Endothelial cell of umbilical vein (primary cell): ENCODE results near the gene DPP10. TPM values are rescaled to one million over a fixed set of nuclear protein-coding genes. Genes with fewer than 3 reads are reported as not detected.

Experiments used
- BruUV-seq: library from RNA; stranded (reverse); fragments of 400-500 nt; replicated peaks from 2 replicates; lab custom pipeline; 2021; lab: Mats Ljungman, UMichigan
- CTCF ChIA-PET: fragments of 300-600, 350-600 bp; sonication (Branson Sonifier 250); formaldehyde crosslinking; loops from one replicate; lab custom pipeline; 2021; ENCODE audit warnings: antibody characterized with exemption, inconsistent platforms; lab: Charles Lee
- POLR2A ChIA-PET: fragments of 300-600, 350-600 bp; sonication (Branson Sonifier 250); formaldehyde crosslinking; loops from one replicate; lab custom pipeline; 2021; ENCODE audit warnings: antibody characterized with exemption, inconsistent platforms; lab: Charles Lee
- DNase-seq: peaks from one replicate; pipeline ENCODE4 v3.0.0-alpha.2; 2011; ENCODE audit warnings: low read depth, low spot score
- FAIRE-seq: peaks from 2 replicates; lab custom pipeline; 2011; peaks lifted over from hg19 to GRCh38; lab: Jason Lieb, UNC
- H2AFZ ChIP-seq: 2 replicates; pipeline ENCODE4 v1.6.0; 2012; ENCODE audit warnings: low read depth, low read length, control low read depth, inconsistent platforms
- H3K27ac ChIP-seq: 2 replicates; pipeline ENCODE4 v1.5.1; 2011; ENCODE audit warnings: low read depth, mild to moderate bottlenecking, control low read depth, low read length, moderate library complexity; ENCODE audit not compliant: insufficient read depth
- H3K27me3 ChIP-seq, 2 experiments: 2 replicates each; pipeline versions ENCODE4 v1.6.0 to v1.6.1; 2011; ENCODE audit warnings: low read length in 2 of 2, mixed read lengths in 1 of 2; ENCODE audit not compliant: control insufficient read depth in 2 of 2, insufficient read depth in 2 of 2
- H3K36me3 ChIP-seq, 2 experiments: 2 replicates in 1 of 2; 3 replicates in 1 of 2; pipeline ENCODE4 v1.5.1; 2011; ENCODE audit warnings: low read length in 2 of 2, mild to moderate bottlenecking in 1 of 2, moderate library complexity in 1 of 2; ENCODE audit not compliant: control insufficient read depth in 2 of 2, insufficient read depth in 2 of 2; ENCODE audit errors: extremely low read depth in 1 of 2
- H3K4me1 ChIP-seq: 3 replicates; pipeline ENCODE4 v1.5.1; 2011; ENCODE audit warnings: mild to moderate bottlenecking, low read length; ENCODE audit not compliant: control insufficient read depth, insufficient read depth; ENCODE audit errors: extremely low read depth
- H3K4me2 ChIP-seq: 2 replicates; pipeline ENCODE4 v1.6.1; 2011; ENCODE audit warnings: low read length, control low read depth, mixed read lengths; ENCODE audit not compliant: insufficient read depth
- H3K4me3 ChIP-seq, 3 experiments: fragments of 200-600 bp in 1 of 3; sonication (generic), shearing (Covaris generic) in 1 of 3; replicated peaks in 1 of 3; 2 replicates each; pipeline ENCODE4 v1.5.1; 2011 to 2016; ENCODE audit warnings: control low read depth in 3 of 3, low read length in 3 of 3, mild to moderate bottlenecking in 2 of 3, inconsistent platforms in 1 of 3, low read depth in 1 of 3, moderate library complexity in 1 of 3; ENCODE audit not compliant: insufficient read depth in 1 of 3
- H3K79me2 ChIP-seq: 2 replicates; pipeline ENCODE4 v1.6.0; 2012; ENCODE audit warnings: low read length, inconsistent platforms; ENCODE audit not compliant: control insufficient read depth, insufficient read depth
- H3K9ac ChIP-seq: replicated peaks from 2 replicates; pipeline ENCODE3; 2011; ENCODE audit warnings: low read length, control low read depth; ENCODE audit not compliant: insufficient read depth; ENCODE audit errors: extremely low read depth
- H3K9me1 ChIP-seq: replicated peaks from 3 replicates; pipeline ENCODE4 v1.6.0; 2011; ENCODE audit warnings: mild to moderate bottlenecking, low read length; ENCODE audit not compliant: control insufficient read depth, insufficient read depth; ENCODE audit errors: extremely low read depth
- H3K9me3 ChIP-seq: replicated peaks from 2 replicates; pipeline ENCODE4 v1.5.1; 2012; ENCODE audit warnings: low read length, inconsistent platforms; ENCODE audit not compliant: control insufficient read depth, insufficient read depth
- H4K20me1 ChIP-seq: replicated peaks from 2 replicates; pipeline ENCODE3; 2011; ENCODE audit warnings: mild to moderate bottlenecking, low read length; ENCODE audit not compliant: control insufficient read depth, insufficient read depth; ENCODE audit errors: extremely low read depth
- CTCF ChIP-seq, 2 donors: IDR thresholded peaks; 1 replicate in 1 of 2; 2 replicates in 1 of 2; pipeline ENCODE4 v1.5.1; 2011; ENCODE audit warnings: low read length in 2 of 2, mild to moderate bottlenecking in 2 of 2, moderate library complexity in 2 of 2, control low read depth in 1 of 2, inconsistent platforms in 1 of 2, low read depth in 1 of 2; ENCODE audit not compliant: insufficient read depth in 1 of 2; ENCODE audit errors: extremely low read depth in 1 of 2
- EZH2 ChIP-seq: IDR thresholded peaks from 2 replicates; pipeline ENCODE4 v1.6.1; 2012; ENCODE audit warnings: borderline replicate concordance, low read depth, mild to moderate bottlenecking, moderate library complexity, low read length, inconsistent platforms; ENCODE audit not compliant: severe bottlenecking
- FOS ChIP-seq: IDR thresholded peaks from 2 replicates; pipeline ENCODE4 v1.6.1; 2011; ENCODE audit warnings: mild to moderate bottlenecking, low read length, moderate library complexity, borderline replicate concordance; ENCODE audit not compliant: insufficient read depth
- GATA2 ChIP-seq: IDR thresholded peaks from 2 replicates; pipeline ENCODE4 v1.7.0; 2011; ENCODE audit warnings: low read depth, mild to moderate bottlenecking, moderate library complexity, mixed read lengths, low read length; ENCODE audit not compliant: insufficient read length, insufficient read depth
- JUN ChIP-seq: IDR thresholded peaks from 2 replicates; pipeline ENCODE4 v1.6.1; 2011; ENCODE audit warnings: borderline replicate concordance, low read depth; ENCODE audit not compliant: insufficient read length, insufficient read depth
- MYC ChIP-seq: IDR thresholded peaks from one replicate; pipeline ENCODE4 v1.6.1; 2011; ENCODE audit warnings: mild to moderate bottlenecking, low read depth, low read length
- POLR2A ChIP-seq: IDR thresholded peaks from 2 replicates; pipeline ENCODE4 v1.6.1; 2012; ENCODE audit warnings: low read depth, mild to moderate bottlenecking, control low read depth, low read length
- POLR2AphosphoS5 ChIP-seq: IDR thresholded peaks from 2 replicates; pipeline ENCODE4 v1.6.1; 2012; ENCODE audit warnings: low read depth, mild to moderate bottlenecking, control low read depth, low read length, moderate library complexity; ENCODE audit not compliant: insufficient read depth
- dilution Hi-C: fragments of 300-500 bp; cut with MboI; formaldehyde crosslinking; loops from one replicate; pipeline ENCODE4 v1.15.0; 2019; ENCODE audit warnings: low sequenced_read_pairs; ENCODE audit not compliant: extremely low pct_ligation_motif_present
- intact Hi-C: fragments of 100-400 bp; cut with micrococcal nuclease; formaldehyde crosslinking; loops from one replicate; pipeline ENCODE4 v1.10.0; 2022
- polyA plus RNA-seq, 4 experiments: library from polyadenylated mRNA; depleted of rRNA in 3 of 4; stranded (reverse) in 3 of 4; unstranded in 1 of 4; fragments of >200 nt; gene quantifications; 2 replicates each; pipeline versions ENCODE4 v1.2.1 to v1.2.3, GENCODE V29; 2011 to 2012; ENCODE audit warnings: missing spikeins in 1 of 4
- total RNA-seq: library from RNA; stranded (reverse); gene quantifications from 2 replicates; pipeline ENCODE4 v1.2.3, GENCODE V29; 2021
- TF ChIP-seq, protein P1 (sequence below): IDR thresholded peaks from 2 replicates; pipeline ENCODE4 v1.6.1; 2011; ENCODE audit not compliant: insufficient read depth, insufficient read length

Gene DPP10
- total and polyA plus RNA-seq, 2 donors (not counting 3 experiments of a cell fraction or from before 2014, with no cell fraction given) = not detected

DNA sequence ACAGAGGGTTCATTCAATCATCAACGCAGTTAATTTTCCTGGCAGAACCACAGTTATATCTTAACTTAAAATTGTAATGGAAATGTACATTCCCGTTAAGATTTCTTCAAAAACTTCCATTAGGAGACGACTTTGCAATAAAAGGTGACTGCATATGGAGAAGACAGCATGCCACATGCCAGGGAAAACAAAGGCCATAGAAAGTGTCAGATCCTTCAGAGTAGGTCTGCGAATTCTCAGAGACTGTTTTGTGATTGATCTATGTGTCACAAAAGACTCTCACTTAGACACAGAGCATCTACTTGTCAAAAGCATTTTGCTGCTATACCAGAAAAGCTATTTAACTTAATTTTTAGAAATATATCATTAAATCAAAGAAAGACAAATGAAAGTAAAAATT, 274.6 kb downstream of the DPP10 start:
- Histone ChIP-seq H3K4me2 (no peak overlapping the region), H2AFZ (no peak overlapping the region), H3K4me1 (no peaks in the 10 kb centered on the region), H3K79me2 (no peaks in the 10 kb centered on the region), H3K9ac (no peak overlapping the region), H3K27me3 (no peaks in the 10 kb centered on the region), H3K27ac (no peak overlapping the region), H3K9me1 (no peaks in the 10 kb centered on the region), H3K9me3 (no peaks in the 10 kb centered on the region), H3K36me3 (no peaks in the 10 kb centered on the region), H3K4me3 (no peak overlapping the region), H4K20me1 (no peaks in the 10 kb centered on the region)
- dilution Hi-C loops = no loop called here
- FAIRE-seq (no peak), DNase-seq (no peak)
- TF ChIP-seq POLR2A (no peak), EZH2 (no peak), JUN (no peak), POLR2AphosphoS5 (no peak), CTCF (IDR thresholded peaks at IDR 0.05; ENCODE audit: extremely low read depth in 1 of 2, insufficient read depth in 1 of 2, low read depth in 1 of 2, low read length in 2 of 2) (no peak), MYC (no peak), FOS (no peak)
- CTCF ChIA-PET = no interaction called here
- POLR2A ChIA-PET = no interaction called here
- no TSS peak for BruUV-seq
- intact Hi-C loops = no loop called here

- Histone ChIP-seq H3K4me3 (no peak overlapping the region), H3K36me3 (no peaks in the 10 kb centered on the region), H3K27ac (no peak overlapping the region), H3K9me1 (no peaks in the 10 kb centered on the region), H3K4me1 (no peaks in the 10 kb centered on the region), H3K9ac (no peak overlapping the region), H3K27me3 (no peaks in the 10 kb centered on the region), H3K9me3 (peaks cover 4% of the 10 kb centered on the region), H2AFZ (no peak overlapping the region), H3K4me2 (no peak overlapping the region), H3K79me2 (no peaks in the 10 kb centered on the region), H4K20me1 (no peaks in the 10 kb centered on the region)
- DNase-seq (no peak), FAIRE-seq (no peak)
- dilution Hi-C loops (no loop called here), intact Hi-C loops (no loop called here)
- ChIA-PET CTCF (no interaction called here), POLR2A (no interaction called here)
- TF ChIP-seq EZH2 = no peak
- TF ChIP-seq GATA2 = no peak
- no peak for TF ChIP-seq MYC
- no peak for TF ChIP-seq CTCF (IDR thresholded peaks at IDR 0.05; ENCODE audit: extremely low read depth in 1 of 2, insufficient read depth in 1 of 2, low read depth in 1 of 2, low read length in 2 of 2)
- TF ChIP-seq JUN = no peak
- TF ChIP-seq POLR2AphosphoS5 = no peak
- TF ChIP-seq, protein P1, sequence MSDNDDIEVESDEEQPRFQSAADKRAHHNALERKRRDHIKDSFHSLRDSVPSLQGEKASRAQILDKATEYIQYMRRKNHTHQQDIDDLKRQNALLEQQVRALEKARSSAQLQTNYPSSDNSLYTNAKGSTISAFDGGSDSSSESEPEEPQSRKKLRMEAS = no peak
- TF ChIP-seq POLR2A = no peak
- no peak for TF ChIP-seq FOS
- no TSS peak for BruUV-seq
These were observed 282.0 kb downstream of the DPP10 start for GRCh38 chr2:114724454-114724853.
